ENCODE results near the gene POLR2J.

GRCh38 chr7:102452451-102452850 lies 26.3 kb downstream of the POLR2J start:
- TF ChIP-seq CSDC2 (CRISPR knock-in tag; IDR thresholded peaks at IDR 0.05) (no peak), ZFP3 (CRISPR knock-in tag; IDR thresholded peaks at IDR 0.05) (no peak), ZNF8 (CRISPR knock-in tag; IDR thresholded peaks at IDR 0.05) (no peak), TOX (CRISPR knock-in tag; IDR thresholded peaks at IDR 0.05; ENCODE audit: borderline replicate concordance) (no peak), RARB (CRISPR knock-in tag; IDR thresholded peaks at IDR 0.05) (no peak), BACH2 (CRISPR knock-in tag; IDR thresholded peaks at IDR 0.05; ENCODE audit: borderline replicate concordance) (no peak)

All from SK-N-SH treated with all-trans-retinoic acid at 6 μM for 48 hours (cell line).